GM20431 (cell line): ENCODE data around the gene AGAP1.

ENCODE experiments used
- in situ Hi-C: fragments of 300-500 bp; cut with MseI, MboI; formaldehyde crosslinking; loops from one replicate; pipeline ENCODE4 v1.15.0; 2020; ENCODE audit warnings: low sequenced_read_pairs; ENCODE audit not compliant: unreplicated experiment

The AGAP1 gene

GRCh38 chr2:235690809-235691450 is 197.1 kb downstream of the AGAP1 start:
- in situ Hi-C loops = no loop called here

GRCh38 chr2:235692076-235692475 is 198.2 kb downstream of the AGAP1 start:
- in situ Hi-C loops = no loop called here

- in situ Hi-C loops = no loop called here
Measured at GRCh38 chr2:235692671-235693171, 198.9 kb downstream of the AGAP1 start.

- in situ Hi-C loops = no loop called here
Measured at GRCh38 chr2:235693279-235693678, 199.4 kb downstream of the AGAP1 start.

GRCh38 chr2:235694721-235695601 is 201.1 kb downstream of the AGAP1 start:
- in situ Hi-C loops = no loop called here

- in situ Hi-C loops = no loop called here
Measured at GRCh38 chr2:235695602-235695895, 201.7 kb downstream of the AGAP1 start.

GRCh38 chr2:235697041-235697440 is 203.2 kb downstream of the AGAP1 start:
- in situ Hi-C loops = no loop called here

GRCh38 chr2:235698028-235698427 is 204.2 kb downstream of the AGAP1 start:
- in situ Hi-C loops = no loop called here

- in situ Hi-C loops = no loop called here
Measured at GRCh38 chr2:235698491-235698890, 204.6 kb downstream of the AGAP1 start.

GRCh38 chr2:235699576-235699975 is 205.7 kb downstream of the AGAP1 start:
- in situ Hi-C loops = no loop called here

GRCh38 chr2:235701206-235701981 is 207.6 kb downstream of the AGAP1 start:
- in situ Hi-C loops = no loop called here

- in situ Hi-C loops = no loop called here
Measured at GRCh38 chr2:235702186-235702585, 208.3 kb downstream of the AGAP1 start.

- in situ Hi-C loops = no loop called here
Measured at GRCh38 chr2:235703711-235704295, 210.0 kb downstream of the AGAP1 start.

GRCh38 chr2:235705296-235705695 is 211.5 kb downstream of the AGAP1 start:
- in situ Hi-C loops = no loop called here

- in situ Hi-C loops = no loop called here
Measured at GRCh38 chr2:235706506-235706905, 212.7 kb downstream of the AGAP1 start.

GRCh38 chr2:235707411-235708096 is 213.7 kb downstream of the AGAP1 start:
- in situ Hi-C loops = no loop called here

- in situ Hi-C loops = no loop called here
Measured at GRCh38 chr2:235709124-235709813, 215.4 kb downstream of the AGAP1 start.

GRCh38 chr2:235709969-235710879 is 216.4 kb downstream of the AGAP1 start:
- in situ Hi-C loops = no loop called here
